ENCODE results near the gene IRF4. TPM values are rescaled to one million over a fixed set of nuclear protein-coding genes. Genes with fewer than 3 reads are reported as not detected.
"Not testable (repeated sequence)": the region's sequence is repeated elsewhere in the genome, so short reads cannot be mapped to it uniquely, and the experiment has no call there.

IRF4 gene
- total RNA-seq, 4 donors from 2014 or later, result 0.89 to 7.4 (median 3.2) TPM

DNA sequence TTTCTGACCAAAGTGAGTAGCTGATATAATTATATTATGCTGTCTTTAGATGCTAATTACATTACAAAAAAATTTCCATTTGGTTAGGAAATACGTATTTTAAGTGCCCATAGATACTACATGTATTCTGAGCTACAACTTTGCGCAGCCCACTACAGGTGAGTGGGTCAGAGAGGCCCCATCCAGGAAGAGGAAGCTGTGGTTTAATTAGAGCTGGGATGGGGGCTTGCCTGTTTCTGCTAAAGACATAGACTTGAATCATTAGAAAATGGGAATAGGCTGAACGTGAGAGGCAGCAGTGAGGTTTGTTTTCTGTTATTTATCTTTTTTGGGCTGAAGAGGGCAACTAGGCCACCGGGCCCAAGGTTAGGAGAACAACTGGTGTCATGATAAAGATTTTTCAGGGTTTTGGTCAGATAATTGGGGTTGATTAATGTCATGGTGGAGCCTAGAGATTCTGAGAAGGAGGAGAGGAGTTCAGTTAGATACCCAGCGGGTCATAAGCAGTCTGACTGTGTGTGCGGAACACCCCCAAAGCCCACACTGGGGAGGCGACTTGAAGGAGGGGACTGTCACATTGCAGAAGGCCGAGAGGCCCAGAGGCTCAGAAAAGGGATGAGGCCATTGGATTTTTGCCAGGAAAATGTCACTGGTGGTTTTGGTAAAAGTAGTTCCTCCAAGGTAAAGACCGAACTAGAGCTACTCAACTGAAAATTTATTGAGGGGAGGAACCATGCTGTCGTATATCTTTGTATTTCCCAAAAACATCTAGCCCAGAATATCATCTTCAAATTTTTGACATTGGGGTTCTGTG lies 14.5 kb upstream of the IRF4 start:
- peaks cover 0 to 7% (median 0%) of the 10 kb centered on the region in 3 donors for H3K4me1 ChIP-seq
- H3K4me3 ChIP-seq, result no peak overlapping the region
- H3K9me3 ChIP-seq, result no peaks in the 10 kb centered on the region
- no peak for ATAC-seq
- H3K27ac ChIP-seq, result no peak overlapping the region
- 67 to 75% methylated on average over 10 of the region's 10 CpGs for WGBS, 2 donors (ENCODE audit: low coverage in 1 of 2)
- TF ChIP-seq, protein P1, sequence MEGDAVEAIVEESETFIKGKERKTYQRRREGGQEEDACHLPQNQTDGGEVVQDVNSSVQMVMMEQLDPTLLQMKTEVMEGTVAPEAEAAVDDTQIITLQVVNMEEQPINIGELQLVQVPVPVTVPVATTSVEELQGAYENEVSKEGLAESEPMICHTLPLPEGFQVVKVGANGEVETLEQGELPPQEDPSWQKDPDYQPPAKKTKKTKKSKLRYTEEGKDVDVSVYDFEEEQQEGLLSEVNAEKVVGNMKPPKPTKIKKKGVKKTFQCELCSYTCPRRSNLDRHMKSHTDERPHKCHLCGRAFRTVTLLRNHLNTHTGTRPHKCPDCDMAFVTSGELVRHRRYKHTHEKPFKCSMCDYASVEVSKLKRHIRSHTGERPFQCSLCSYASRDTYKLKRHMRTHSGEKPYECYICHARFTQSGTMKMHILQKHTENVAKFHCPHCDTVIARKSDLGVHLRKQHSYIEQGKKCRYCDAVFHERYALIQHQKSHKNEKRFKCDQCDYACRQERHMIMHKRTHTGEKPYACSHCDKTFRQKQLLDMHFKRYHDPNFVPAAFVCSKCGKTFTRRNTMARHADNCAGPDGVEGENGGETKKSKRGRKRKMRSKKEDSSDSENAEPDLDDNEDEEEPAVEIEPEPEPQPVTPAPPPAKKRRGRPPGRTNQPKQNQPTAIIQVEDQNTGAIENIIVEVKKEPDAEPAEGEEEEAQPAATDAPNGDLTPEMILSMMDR (IDR thresholded peaks at IDR 0.05), result no peak
- TF ChIP-seq POLR2A (IDR thresholded peaks at IDR 0.05), result no peak
- TF ChIP-seq POLR2AphosphoS5 (IDR thresholded peaks at IDR 0.05), result no peak
- TF ChIP-seq EP300 (IDR thresholded peaks at IDR 0.05), result no peak
- no peaks in the 10 kb centered on the region for H3K36me3 ChIP-seq
- peaks cover 88% of the 10 kb centered on the region for H3K27me3 ChIP-seq

DNA sequence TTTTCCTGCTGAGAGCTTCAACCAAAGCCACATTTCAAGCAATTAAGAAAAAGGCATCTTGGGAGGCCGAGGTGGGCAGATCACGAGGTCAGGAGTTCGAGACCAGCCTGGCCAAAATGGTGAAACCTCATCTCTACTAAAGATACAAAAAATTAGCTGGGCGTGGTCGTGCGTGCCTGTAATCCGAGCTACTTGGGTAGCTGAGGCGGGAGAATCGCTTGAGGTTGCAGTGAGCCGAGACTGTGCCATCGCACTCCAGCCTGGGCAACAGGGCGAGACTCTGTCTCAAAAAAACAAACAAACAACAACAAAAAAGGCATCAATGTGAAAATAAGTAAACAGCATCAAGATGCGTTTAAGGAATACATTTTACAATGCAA lies 13.9 kb upstream of the IRF4 start:
- ATAC-seq, H3K9me3 ChIP-seq, H3K4me3 ChIP-seq, H3K4me1 ChIP-seq, H3K36me3 ChIP-seq, H3K27ac ChIP-seq: not testable (repeated sequence)
- H3K27me3 ChIP-seq, result peaks cover 88% of the 10 kb centered on the region
- WGBS, 2 donors (ENCODE audit: low coverage in 1 of 2), result 80 to 85% methylated on average over 13 of the region's 13 CpGs

DNA sequence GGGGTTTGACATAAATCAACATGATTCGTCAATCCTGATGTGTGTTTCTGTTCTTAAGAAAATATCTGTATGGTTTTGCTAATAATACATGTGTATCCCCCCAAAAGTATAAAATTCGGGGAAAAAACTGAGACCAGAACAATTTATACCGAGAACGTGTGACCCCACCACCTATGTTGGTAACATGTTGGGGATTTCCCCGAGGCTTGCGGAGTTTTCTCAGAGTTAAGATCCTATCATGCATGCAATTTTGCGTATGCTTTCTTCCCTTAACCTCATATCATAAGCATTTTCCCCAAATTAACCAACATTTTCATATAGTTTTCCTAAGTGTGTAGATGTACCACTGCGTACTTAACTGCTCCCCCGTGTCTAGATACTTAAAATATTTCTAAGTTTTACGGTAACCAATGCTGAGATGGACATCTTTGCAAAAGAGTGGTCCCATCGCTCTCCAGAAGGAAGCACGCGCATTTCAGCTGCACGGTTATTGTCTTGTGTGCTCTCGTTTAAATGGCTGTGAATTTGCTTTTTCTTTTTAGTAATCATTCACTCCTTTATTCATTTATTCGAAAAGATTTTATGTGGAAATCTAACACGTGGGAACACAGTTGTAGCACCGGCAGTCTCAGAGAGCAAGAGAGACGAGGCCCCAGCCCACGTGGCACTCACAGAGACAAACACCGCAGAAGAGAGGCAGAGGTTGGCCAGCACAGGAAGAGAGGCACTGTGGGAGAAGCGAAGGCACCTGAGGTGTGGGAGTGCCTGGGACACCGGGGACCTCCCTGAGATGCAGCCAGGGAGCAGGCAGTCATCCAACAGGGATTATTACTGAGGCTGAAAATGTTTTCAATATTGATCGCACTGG lies 13.2 kb upstream of the IRF4 start:
- H3K27me3 ChIP-seq, result peaks cover 87% of the 10 kb centered on the region
- WGBS, 2 donors (ENCODE audit: low coverage in 1 of 2), result 82 to 84% methylated on average over 24 of the region's 24 CpGs
- H3K4me3 ChIP-seq, result no peak overlapping the region
- no peak for TF ChIP-seq POLR2A (IDR thresholded peaks at IDR 0.05)
- no peak for TF ChIP-seq EP300 (IDR thresholded peaks at IDR 0.05)
- TF ChIP-seq, protein P1 (IDR thresholded peaks at IDR 0.05), result no peak
- no peak for TF ChIP-seq POLR2AphosphoS5 (IDR thresholded peaks at IDR 0.05)
- peaks cover 0 to 7% (median 0%) of the 10 kb centered on the region in 3 donors for H3K4me1 ChIP-seq
- H3K27ac ChIP-seq, result no peak overlapping the region
- ATAC-seq, result no peak
- no peaks in the 10 kb centered on the region for H3K36me3 ChIP-seq
- H3K9me3 ChIP-seq, result no peaks in the 10 kb centered on the region

DNA sequence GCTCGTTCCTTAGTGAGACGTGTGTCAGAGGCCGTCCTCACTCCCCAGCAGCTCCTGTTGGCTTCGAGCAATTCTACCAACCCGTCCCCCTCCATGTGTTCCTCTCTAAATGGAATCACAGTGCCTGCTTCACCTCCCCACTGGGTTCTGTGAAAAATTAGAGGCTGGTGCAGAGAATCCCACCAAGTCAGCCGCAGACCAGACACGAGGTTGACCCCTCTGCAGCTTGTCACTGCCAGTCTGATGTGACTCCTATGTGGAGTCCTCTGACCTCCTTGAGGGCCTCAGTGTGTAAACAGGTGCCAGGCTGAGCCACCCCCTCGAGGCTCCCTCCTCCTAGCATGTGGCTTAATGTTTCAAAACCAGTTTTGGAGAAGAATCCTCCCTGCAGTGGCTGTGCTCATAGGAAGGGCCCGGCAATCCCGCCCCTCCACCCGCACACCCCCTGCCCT lies 12.6 kb upstream of the IRF4 start:
- 72 to 79% methylated on average over 10 to 11 of the region's 11 CpGs for WGBS, 2 donors (ENCODE audit: low coverage in 1 of 2)
- no peak for ATAC-seq
- Histone ChIP-seq H3K9me3 (no peaks in the 10 kb centered on the region), H3K4me1 (peaks cover 0 to 2% (median 0%) of the 10 kb centered on the region in 3 donors), H3K27ac (no peak overlapping the region), H3K36me3 (no peaks in the 10 kb centered on the region), H3K27me3 (peaks cover 85% of the 10 kb centered on the region), H3K4me3 (no peak overlapping the region)
- TF ChIP-seq POLR2A (IDR thresholded peaks at IDR 0.05), result no peak
- TF ChIP-seq, protein P1 (IDR thresholded peaks at IDR 0.05), result no peak
- no peak for TF ChIP-seq POLR2AphosphoS5 (IDR thresholded peaks at IDR 0.05)
- TF ChIP-seq EP300 (IDR thresholded peaks at IDR 0.05), result no peak

DNA sequence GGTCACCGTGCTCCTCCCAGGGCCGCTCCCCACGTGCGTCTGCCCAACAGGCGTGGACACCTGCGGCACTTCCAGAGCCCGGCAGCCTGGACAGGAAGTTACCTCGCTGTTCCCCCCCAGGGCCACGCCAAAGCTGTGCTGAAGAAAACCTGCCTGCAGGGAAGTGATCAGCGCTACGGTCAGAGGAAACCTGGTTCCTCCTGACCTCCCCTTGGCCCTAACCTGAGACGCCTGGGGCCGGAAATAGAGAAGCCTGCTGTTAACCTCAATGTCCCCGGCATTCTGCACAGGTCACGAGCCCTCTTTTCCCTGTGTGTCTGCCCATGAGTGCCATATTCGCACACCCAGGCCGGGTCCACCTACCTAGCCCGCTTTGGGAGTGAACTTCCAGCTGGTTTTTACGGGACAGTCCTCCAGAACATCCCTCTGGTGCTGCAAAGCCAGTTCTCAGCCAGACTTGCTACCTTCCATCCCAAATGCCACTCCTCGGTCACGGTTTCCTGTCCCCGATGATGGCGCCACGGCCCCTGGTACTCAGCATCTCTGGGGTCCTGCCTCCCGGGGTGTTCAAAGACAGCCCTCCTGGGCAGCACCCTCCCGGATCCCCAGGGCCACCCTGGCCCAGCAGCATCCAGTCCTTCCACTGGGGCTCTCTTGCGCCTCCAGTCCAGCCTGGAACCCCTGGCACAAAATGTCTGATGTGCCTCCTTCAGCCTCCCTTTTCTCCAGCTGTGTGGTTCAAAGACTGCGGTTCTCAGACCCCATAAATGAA lies 12.0 kb upstream of the IRF4 start:
- Histone ChIP-seq H3K27ac (no peak overlapping the region), H3K36me3 (no peaks in the 10 kb centered on the region), H3K9me3 (no peaks in the 10 kb centered on the region), H3K27me3 (peaks cover 84% of the 10 kb centered on the region), H3K4me1 (no peaks in the 10 kb centered on the region), H3K4me3 (no peak overlapping the region)
- WGBS, 2 donors (ENCODE audit: low coverage in 1 of 2), result 83 to 86% methylated on average over 23 to 24 of the region's 28 CpGs
- ATAC-seq, result no peak
- TF ChIP-seq POLR2AphosphoS5 (IDR thresholded peaks at IDR 0.05), result no peak
